Esophagus muscularis mucosa (tissue), 4 donors: ENCODE results near the gene CRYBA2. TPM values are rescaled to one million over a fixed set of nuclear protein-coding genes. Genes with fewer than 3 reads are reported as not detected.

ENCODE experiments used
- DNase-seq: peaks from one replicate; pipeline ENCODE4 v3.0.0-alpha.2; 2017; ENCODE audit errors: extremely low spot score
- H3K27ac ChIP-seq, 4 donors: fragments of 200-600 bp; sonication (generic); replicated peaks in 1 of 4; 1 replicate in 3 of 4; 2 replicates in 1 of 4; pipeline ENCODE4 v1.5.1; 2016 to 2019; ENCODE audit warnings: mild to moderate bottlenecking in 1 of 4
- H3K27me3 ChIP-seq, 4 donors: fragments of 200-600 bp; sonication (generic); one replicate each; pipeline versions ENCODE4 v1.5.1 to v1.6.0; 2016 to 2019
- H3K36me3 ChIP-seq, 4 donors: fragments of 200-600 bp; sonication (generic); one replicate each; pipeline ENCODE4 v1.5.1; 2016 to 2019
- H3K4me1 ChIP-seq, 4 donors: fragments of 200-600 bp; sonication (generic); one replicate each; pipeline ENCODE4 v1.5.1; 2016 to 2019
- H3K4me3 ChIP-seq, 4 donors: fragments of 200-600 bp; sonication (generic); 1 replicate in 2 of 4; 2 replicates in 2 of 4; pipeline ENCODE4 v1.5.1; 2016 to 2019; ENCODE audit warnings: mild to moderate bottlenecking in 4 of 4, moderate library complexity in 1 of 4
- H3K9me3 ChIP-seq, 4 donors: fragments of 200-600 bp; sonication (generic); 1 replicate in 3 of 4; 2 replicates in 1 of 4; pipeline ENCODE4 v1.5.1; 2016 to 2019
- EP300 ChIP-seq: sonication (generic); formaldehyde crosslinking; IDR thresholded peaks from one replicate; pipeline ENCODE4 v1.6.1; 2017; ENCODE audit warnings: antibody characterized with exemption
- POLR2A ChIP-seq: fragments of 450-650 bp; IDR thresholded peaks from one replicate; pipeline ENCODE4 v1.6.1; 2017; ENCODE audit warnings: antibody characterized with exemption, moderate library complexity, mild to moderate bottlenecking, low read depth
- POLR2AphosphoS5 ChIP-seq, 2 donors: sonication (generic); formaldehyde crosslinking; IDR thresholded peaks; one replicate each; pipeline ENCODE4 v1.6.1; 2017; ENCODE audit warnings: antibody characterized with exemption in 2 of 2
- WGBS: methylation state at CpG from one replicate; pipeline ENCODE4 v1.1.5; 2018; 5-methylcytosine and 5-hydroxymethylcytosine counted together
- intact Hi-C: fragments of 100-400 bp; cut with DNase I; formaldehyde crosslinking; loops from one replicate; pipeline ENCODE4 v1.15.1; 2023
- small RNA-seq, 3 donors: library from RNA; depleted of rRNA; stranded (forward); fragments of <200 nt; gene quantifications; one replicate each; pipeline ENCODE3, GENCODE V24; 2016
- total RNA-seq, 4 donors: library from RNA; depleted of rRNA; stranded (reverse); fragments of >200 nt; gene quantifications; one replicate each; pipeline versions ENCODE4 v1.1.0 to v1.2.1, GENCODE V29; 2016
- TF ChIP-seq, protein P1 (sequence below), 3 experiments: fragments of 200-600 bp in 2 of 3; fragments of 450-650 bp in 1 of 3; sonication (generic) in 2 of 3; IDR thresholded peaks; one replicate each; pipeline ENCODE4 v1.5.1; 2017 to 2019; ENCODE audit warnings: antibody characterized with exemption in 3 of 3, mild to moderate bottlenecking in 2 of 3, moderate library complexity in 1 of 3

Gene CRYBA2
- total RNA-seq, 4 donors from 2014 or later = not detected

GRCh38 chr2:218944759-218945404 lies 48.3 kb downstream of the CRYBA2 start:
- no peak overlapping the region for H3K4me3 ChIP-seq
- no peaks in the 10 kb centered on the region for H3K9me3 ChIP-seq
- WGBS = 100% methylated on average over 1 of the region's 1 CpG
- no peaks in the 10 kb centered on the region for H3K4me1 ChIP-seq
- no peaks in the 10 kb centered on the region for H3K36me3 ChIP-seq
- H3K27me3 ChIP-seq = peaks cover 0 to 60% (median 3%) of the 10 kb centered on the region in 4 donors
- H3K27ac ChIP-seq = no peak overlapping the region
- no peak for DNase-seq
- TF ChIP-seq, protein P1, sequence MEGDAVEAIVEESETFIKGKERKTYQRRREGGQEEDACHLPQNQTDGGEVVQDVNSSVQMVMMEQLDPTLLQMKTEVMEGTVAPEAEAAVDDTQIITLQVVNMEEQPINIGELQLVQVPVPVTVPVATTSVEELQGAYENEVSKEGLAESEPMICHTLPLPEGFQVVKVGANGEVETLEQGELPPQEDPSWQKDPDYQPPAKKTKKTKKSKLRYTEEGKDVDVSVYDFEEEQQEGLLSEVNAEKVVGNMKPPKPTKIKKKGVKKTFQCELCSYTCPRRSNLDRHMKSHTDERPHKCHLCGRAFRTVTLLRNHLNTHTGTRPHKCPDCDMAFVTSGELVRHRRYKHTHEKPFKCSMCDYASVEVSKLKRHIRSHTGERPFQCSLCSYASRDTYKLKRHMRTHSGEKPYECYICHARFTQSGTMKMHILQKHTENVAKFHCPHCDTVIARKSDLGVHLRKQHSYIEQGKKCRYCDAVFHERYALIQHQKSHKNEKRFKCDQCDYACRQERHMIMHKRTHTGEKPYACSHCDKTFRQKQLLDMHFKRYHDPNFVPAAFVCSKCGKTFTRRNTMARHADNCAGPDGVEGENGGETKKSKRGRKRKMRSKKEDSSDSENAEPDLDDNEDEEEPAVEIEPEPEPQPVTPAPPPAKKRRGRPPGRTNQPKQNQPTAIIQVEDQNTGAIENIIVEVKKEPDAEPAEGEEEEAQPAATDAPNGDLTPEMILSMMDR (IDR thresholded peaks at IDR 0.05) = no peak
- TF ChIP-seq POLR2AphosphoS5 (IDR thresholded peaks at IDR 0.05) (no peak), POLR2A (no peak), EP300 (no peak)
- intact Hi-C loops = no loop called here

Small RNA genes lying within 50 kb of the gene (small RNA-seq; reads per million reads assigned to genes)
- 17.3 to 50.1 (median 28.7) reads per million in 3 donors for gene MIR375

Other genes with a start within 250 kb of the CRYBA2 start
- gene CYP27A1, start 211.3 kb downstream of the CRYBA2 start, total RNA-seq = 10 to 100 TPM; 20.7 to 26.3 (median 23.6) TPM
- gene PRKAG3, start 161.6 kb downstream of the CRYBA2 start, total RNA-seq = not detected
- 10 to 100 TPM in 2 of 4 donors, 1 to 10 TPM in 2; 2.9 to 14.3 (median 8.0) TPM for gene WNT6, start 133.6 kb downstream of the CRYBA2 start, total RNA-seq
- gene WNT10A, start 112.6 kb downstream of the CRYBA2 start, total RNA-seq = under 1 TPM in 1 of 4 donors, not detected in 3; 0.17 TPM
- gene CDK5R2, start 33.8 kb downstream of the CRYBA2 start, total RNA-seq = under 1 TPM in 3 of 4 donors, not detected in 1; under 0.01 to 0.52 (median 0.33) TPM
- gene FEV, start 8.2 kb downstream of the CRYBA2 start, total RNA-seq = not detected
- gene CFAP65, start 48.1 kb upstream of the CRYBA2 start, total RNA-seq = not detected
- gene IHH, start 67.5 kb upstream of the CRYBA2 start, total RNA-seq = not detected
- 10 to 100 TPM; 15.1 to 24.4 (median 17.8) TPM for gene NHEJ1, start 167.4 kb upstream of the CRYBA2 start, total RNA-seq
- gene SLC23A3, start 176.6 kb upstream of the CRYBA2 start, total RNA-seq = under 1 TPM; 0.23 to 0.58 (median 0.37) TPM
- 10 to 100 TPM; 41.9 to 98.0 (median 61.9) TPM for gene CNPPD1, start 183.5 kb upstream of the CRYBA2 start, total RNA-seq
- 10 to 100 TPM; 44.0 to 69.3 (median 56.3) TPM for gene RETREG2, start 184.9 kb upstream of the CRYBA2 start, total RNA-seq
- gene ZFAND2B, start 213.4 kb upstream of the CRYBA2 start, total RNA-seq = 10 to 100 TPM; 27.0 to 50.1 (median 36.9) TPM
- 10 to 100 TPM; 17.4 to 27.3 (median 19.6) TPM for gene ABCB6, start 225.5 kb upstream of the CRYBA2 start, total RNA-seq
- 10 to 100 TPM; 41.5 to 75.3 (median 56.2) TPM for gene ATG9A, start 236.2 kb upstream of the CRYBA2 start, total RNA-seq
- gene ANKZF1, start 236.4 kb upstream of the CRYBA2 start, total RNA-seq = 10 to 100 TPM; 20.4 to 34.1 (median 27.6) TPM